A673 (cell line): ENCODE measurements around the gene CWC27. TPM values are rescaled to one million over a fixed set of nuclear protein-coding genes. Genes with fewer than 3 reads are reported as not detected.

Source experiments
- BruUV-seq: library from RNA; stranded (reverse); fragments of 400-500 nt; replicated peaks from 2 replicates; lab custom pipeline; 2021; lab: Mats Ljungman, UMichigan
- CTCF ChIA-PET: fragments of 300-600 bp; sonication (Branson Sonifier 250); formaldehyde crosslinking; loops from one replicate; lab custom pipeline; 2022; ENCODE audit warnings: antibody characterized with exemption; lab: Charles Lee
- POLR2A ChIA-PET: fragments of 300-600 bp; sonication (Branson Sonifier 250); formaldehyde crosslinking; loops from one replicate; lab custom pipeline; 2022; ENCODE audit warnings: antibody characterized with exemption; ENCODE audit not compliant: low non-redundant PET; lab: Charles Lee
- DNase-seq: peaks from one replicate; pipeline ENCODE4 v3.0.0-alpha.2; 2015; ENCODE audit warnings: low spot score
- H3K27ac ChIP-seq: fragments of 200-600 bp; sonication (generic); 2 replicates; pipeline ENCODE4 v1.5.1; 2016; ENCODE audit warnings: mixed run types, low read depth, mild to moderate bottlenecking, mixed read lengths, antibody characterized with exemption, low read length; ENCODE audit not compliant: poor library complexity, severe bottlenecking
- H3K27me3 ChIP-seq: fragments of 200-600 bp; sonication (generic); replicated peaks from 2 replicates; pipeline ENCODE4 v1.6.1; 2017; ENCODE audit warnings: mixed run types, low read depth, mild to moderate bottlenecking, mixed read lengths, antibody characterized with exemption, low read length; ENCODE audit not compliant: insufficient read depth, poor library complexity
- H3K36me3 ChIP-seq: fragments of 200-600 bp; sonication (generic); 2 replicates; pipeline ENCODE4 v1.6.1; 2016; ENCODE audit warnings: mixed run types, mild to moderate bottlenecking, mixed read lengths, antibody characterized with exemption, low read length; ENCODE audit not compliant: insufficient read depth, poor library complexity, severe bottlenecking
- H3K4me1 ChIP-seq: fragments of 200-600 bp; sonication (generic); 2 replicates; pipeline ENCODE4 v1.6.1; 2017; ENCODE audit warnings: mixed run types, mild to moderate bottlenecking, mixed read lengths, antibody characterized with exemption, low read length; ENCODE audit not compliant: insufficient read depth, poor library complexity, severe bottlenecking
- H3K4me3 ChIP-seq: fragments of 200-600 bp; sonication (generic); 2 replicates; pipeline ENCODE4 v1.5.1; 2016; ENCODE audit warnings: low read depth, mixed run types, mild to moderate bottlenecking, mixed read lengths, low read length; ENCODE audit not compliant: poor library complexity, severe bottlenecking
- H3K9me3 ChIP-seq: fragments of 200-600 bp; sonication (generic); 2 replicates; pipeline ENCODE4 v1.6.1; 2016; ENCODE audit warnings: mixed run types, low read depth, mild to moderate bottlenecking, mixed read lengths, antibody characterized with exemption, low read length; ENCODE audit not compliant: poor library complexity, severe bottlenecking
- EZH2 ChIP-seq: fragments of 200-600 bp; sonication (generic); IDR thresholded peaks from 2 replicates; pipeline ENCODE4 v1.6.1; 2017; ENCODE audit warnings: borderline replicate concordance, low read depth, mild to moderate bottlenecking, mixed read lengths, antibody characterized with exemption, low read length; ENCODE audit not compliant: poor library complexity, severe bottlenecking
- intact Hi-C: fragments of 100-400 bp; cut with micrococcal nuclease; formaldehyde crosslinking; loops from one replicate; pipeline ENCODE4 v1.10.0; 2022; ENCODE audit not compliant: unreplicated experiment
- total RNA-seq: library from RNA; stranded (reverse); gene quantifications from 2 replicates; pipeline ENCODE4 v1.2.3, GENCODE V29; 2021
- TF ChIP-seq, protein P1 (sequence below): fragments of 300-800, 200-600 bp; sonication (generic); conservative IDR thresholded peaks from 2 replicates; pipeline ENCODE4 v1.5.1; 2017; ENCODE audit warnings: low read depth, mild to moderate bottlenecking, antibody characterized with exemption, low read length, moderate library complexity, mixed read lengths

CWC27 gene
- total RNA-seq, 1 experiment from 2014 or later = 38.0 TPM

DNA sequence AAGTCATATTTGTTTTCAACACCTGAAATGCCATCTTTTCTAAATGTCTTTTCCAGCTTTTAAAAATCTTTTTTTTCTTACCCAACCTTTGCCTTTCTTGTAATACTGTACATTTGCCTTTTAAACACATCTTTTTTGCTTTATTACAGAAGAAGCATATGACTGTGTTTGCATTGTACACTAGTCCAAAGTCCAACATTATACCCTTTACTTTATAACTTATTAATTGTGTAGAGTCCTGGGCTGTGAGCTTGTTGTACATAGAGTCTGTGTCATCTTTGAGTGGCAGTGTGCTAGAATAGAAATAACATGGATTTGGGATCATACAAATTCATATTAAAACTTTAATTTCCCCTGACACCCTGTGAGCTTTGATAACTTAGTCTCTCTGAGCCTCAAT lies 23.7 kb downstream of the CWC27 start:
- H3K4me3 ChIP-seq = no peak overlapping the region
- no peak overlapping the region for H3K27ac ChIP-seq
- no peaks in the 10 kb centered on the region for H3K36me3 ChIP-seq
- intact Hi-C loops = no loop called here
- no TSS peak for BruUV-seq
- H3K4me1 ChIP-seq = no peaks in the 10 kb centered on the region
- ChIA-PET POLR2A (no interaction called here), CTCF (no interaction called here)
- H3K9me3 ChIP-seq = no peaks in the 10 kb centered on the region
- no peak for DNase-seq
- no peak for TF ChIP-seq EZH2
- TF ChIP-seq, protein P1, sequence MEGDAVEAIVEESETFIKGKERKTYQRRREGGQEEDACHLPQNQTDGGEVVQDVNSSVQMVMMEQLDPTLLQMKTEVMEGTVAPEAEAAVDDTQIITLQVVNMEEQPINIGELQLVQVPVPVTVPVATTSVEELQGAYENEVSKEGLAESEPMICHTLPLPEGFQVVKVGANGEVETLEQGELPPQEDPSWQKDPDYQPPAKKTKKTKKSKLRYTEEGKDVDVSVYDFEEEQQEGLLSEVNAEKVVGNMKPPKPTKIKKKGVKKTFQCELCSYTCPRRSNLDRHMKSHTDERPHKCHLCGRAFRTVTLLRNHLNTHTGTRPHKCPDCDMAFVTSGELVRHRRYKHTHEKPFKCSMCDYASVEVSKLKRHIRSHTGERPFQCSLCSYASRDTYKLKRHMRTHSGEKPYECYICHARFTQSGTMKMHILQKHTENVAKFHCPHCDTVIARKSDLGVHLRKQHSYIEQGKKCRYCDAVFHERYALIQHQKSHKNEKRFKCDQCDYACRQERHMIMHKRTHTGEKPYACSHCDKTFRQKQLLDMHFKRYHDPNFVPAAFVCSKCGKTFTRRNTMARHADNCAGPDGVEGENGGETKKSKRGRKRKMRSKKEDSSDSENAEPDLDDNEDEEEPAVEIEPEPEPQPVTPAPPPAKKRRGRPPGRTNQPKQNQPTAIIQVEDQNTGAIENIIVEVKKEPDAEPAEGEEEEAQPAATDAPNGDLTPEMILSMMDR = no peak
- no peaks in the 10 kb centered on the region for H3K27me3 ChIP-seq

DNA sequence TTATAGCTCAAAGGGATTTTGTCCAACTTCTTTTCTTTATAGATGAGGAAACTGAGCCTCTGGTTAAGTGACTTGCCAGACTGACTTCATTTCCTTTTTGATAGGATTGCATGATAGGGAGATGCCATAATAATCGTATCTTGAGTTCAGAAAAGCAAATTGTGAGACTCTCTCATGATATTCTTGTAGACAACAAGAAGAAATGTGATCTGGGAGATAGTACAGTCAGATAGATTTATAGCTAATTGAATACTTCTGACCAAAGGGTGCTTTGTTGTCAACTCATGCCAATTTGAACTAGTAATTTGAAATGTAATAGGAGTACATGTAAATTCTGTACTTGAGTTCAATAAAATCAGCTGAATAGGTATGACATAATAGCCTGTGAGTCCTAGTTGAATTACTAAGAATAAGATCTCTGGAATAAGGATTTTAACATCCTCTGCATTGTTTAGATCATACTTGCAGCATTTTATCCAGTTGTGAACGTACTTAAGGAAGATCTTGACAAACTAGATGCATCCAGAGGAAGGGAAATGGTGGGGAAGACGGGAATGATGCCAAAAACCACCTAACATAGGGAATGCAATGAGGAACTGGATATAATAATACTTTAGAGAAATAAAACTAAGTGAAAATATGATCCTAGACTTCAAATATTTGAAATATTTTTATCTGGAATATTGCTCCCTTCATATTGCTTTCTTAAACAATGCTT lies 25.5 kb downstream of the CWC27 start:
- BruUV-seq = no TSS peak
- Histone ChIP-seq H3K36me3 (no peaks in the 10 kb centered on the region), H3K4me1 (no peaks in the 10 kb centered on the region), H3K9me3 (no peaks in the 10 kb centered on the region), H3K27ac (no peak overlapping the region), H3K4me3 (no peak overlapping the region), H3K27me3 (no peaks in the 10 kb centered on the region)
- peak; percentile 45 for DNase-seq
- ChIA-PET POLR2A (no interaction called here), CTCF (no interaction called here)
- TF ChIP-seq, protein P1 = no peak
- no peak for TF ChIP-seq EZH2
- intact Hi-C loops = no loop called here

DNA sequence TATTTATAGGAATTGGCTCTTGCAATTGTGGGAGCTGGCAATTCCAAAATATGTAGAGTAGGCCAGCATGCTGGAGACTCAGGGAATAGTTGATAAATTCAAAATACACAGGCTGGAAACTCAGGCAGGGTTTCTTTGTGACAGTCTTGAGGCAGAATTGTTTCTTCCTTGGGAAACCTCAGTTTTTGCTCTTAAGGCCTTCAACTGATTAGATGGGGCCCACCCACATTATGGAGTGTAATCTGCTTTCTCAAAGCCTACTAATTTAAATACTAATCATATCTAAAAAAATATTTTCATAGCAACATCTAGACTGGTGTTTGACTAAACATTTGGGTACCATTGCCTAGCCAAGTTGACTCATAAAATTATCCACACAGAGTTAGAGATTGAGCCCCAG lies 27.6 kb downstream of the CWC27 start:
- H3K9me3 ChIP-seq = no peaks in the 10 kb centered on the region
- intact Hi-C loops = no loop called here
- no peak for TF ChIP-seq EZH2
- TF ChIP-seq, protein P1 = no peak
- H3K27ac ChIP-seq = no peak overlapping the region
- ChIA-PET CTCF (no interaction called here), POLR2A (no interaction called here)
- H3K4me3 ChIP-seq = no peak overlapping the region
- BruUV-seq = no TSS peak
- H3K36me3 ChIP-seq = no peaks in the 10 kb centered on the region
- H3K4me1 ChIP-seq = no peaks in the 10 kb centered on the region
- no peaks in the 10 kb centered on the region for H3K27me3 ChIP-seq
- DNase-seq = no peak
